ENCODE data around the gene LRFN5. TPM values are rescaled to one million over a fixed set of nuclear protein-coding genes. Genes with fewer than 3 reads are reported as not detected.

The LRFN5 gene
- polyA plus RNA-seq, 3 donors = not detected

- TF ChIP-seq CTCF (IDR thresholded peaks at IDR 0.05) = no peak
- H3K9me3 Mint-ChIP-seq = peaks cover 0 to 1% (median 0%) of the 10 kb centered on the region in 7 donors
- H3K9ac ChIP-seq (ENCODE audit: insufficient read depth, low read length, poor library complexity, severe bottlenecking) = no peak overlapping the region
- H4K20me1 ChIP-seq (ENCODE audit: insufficient read depth, low read length) = no peaks in the 10 kb centered on the region
- no peak overlapping the region for H3K27ac ChIP-seq (ENCODE audit: low read depth in 1 of 2, low read length in 2 of 2)
- no peak for DNase-seq
- intact Hi-C loops (cut with micrococcal nuclease) = no loop called here
- no CpG with 5 or more reads among the region's 2 CpGs for WGBS (ENCODE audit: insufficient coverage)
- no peak overlapping the region for H3K27ac Mint-ChIP-seq
- H2AFZ ChIP-seq (ENCODE audit: insufficient read depth, low read depth, low read length, poor library complexity, severe bottlenecking) = no peak overlapping the region
- no peaks in the 10 kb centered on the region for H3K27me3 Mint-ChIP-seq (ENCODE audit: low read depth in 3 of 3)
- H3K27me3 ChIP-seq (ENCODE audit: control insufficient read depth in 2 of 2, insufficient read depth in 2 of 2, low read length in 2 of 2) = no peaks in the 10 kb centered on the region
- H3K4me1 Mint-ChIP-seq = no peaks in the 10 kb centered on the region
- no peak overlapping the region for H3K4me2 ChIP-seq (replicated peaks; ENCODE audit: extremely low read depth, low read length, poor library complexity, severe bottlenecking)
- H3K4me3 ChIP-seq (replicated peaks in 1 of 3; ENCODE audit: low read depth in 2 of 3, low read length in 3 of 3) = no peak overlapping the region
- H3K36me3 Mint-ChIP-seq = no peaks in the 10 kb centered on the region
- H3K4me1 ChIP-seq (ENCODE audit: control insufficient read depth in 1 of 2, insufficient read depth in 2 of 2, low read length in 2 of 2) = no peaks in the 10 kb centered on the region
- no peak overlapping the region for H3K4me3 Mint-ChIP-seq
- H3K9me3 ChIP-seq (replicated peaks in 1 of 2; ENCODE audit: control insufficient read depth in 1 of 2, insufficient read depth in 1 of 2, low read length in 2 of 2) = no peaks in the 10 kb centered on the region
- no peaks in the 10 kb centered on the region for H3K79me2 ChIP-seq (ENCODE audit: insufficient read depth, low read length)
- H3K36me3 ChIP-seq (replicated peaks in 1 of 2; ENCODE audit: control insufficient read depth in 1 of 2, insufficient read depth in 2 of 2, low read length in 2 of 2) = no peaks in the 10 kb centered on the region
These were observed 36.1 kb downstream of the LRFN5 start for GRCh38 chr14:41642789-41643188.

GRCh38 chr14:41644606-41645005, 37.9 kb downstream of the LRFN5 start:
- Histone ChIP-seq H3K9ac (ENCODE audit: insufficient read depth, low read length, poor library complexity, severe bottlenecking) (no peak overlapping the region), H3K79me2 (ENCODE audit: insufficient read depth, low read length) (no peaks in the 10 kb centered on the region), H3K4me1 (ENCODE audit: control insufficient read depth in 1 of 2, insufficient read depth in 2 of 2, low read length in 2 of 2) (no peaks in the 10 kb centered on the region), H3K27me3 (ENCODE audit: control insufficient read depth in 2 of 2, insufficient read depth in 2 of 2, low read length in 2 of 2) (no peaks in the 10 kb centered on the region), H3K27ac (ENCODE audit: low read depth in 1 of 2, low read length in 2 of 2) (no peak overlapping the region), H3K4me2 (replicated peaks; ENCODE audit: extremely low read depth, low read length, poor library complexity, severe bottlenecking) (no peak overlapping the region), H3K36me3 (replicated peaks in 1 of 2; ENCODE audit: control insufficient read depth in 1 of 2, insufficient read depth in 2 of 2, low read length in 2 of 2) (no peaks in the 10 kb centered on the region), H3K4me3 (replicated peaks in 1 of 3; ENCODE audit: low read depth in 2 of 3, low read length in 3 of 3) (no peak overlapping the region), H2AFZ (ENCODE audit: insufficient read depth, low read depth, low read length, poor library complexity, severe bottlenecking) (no peak overlapping the region), H4K20me1 (ENCODE audit: insufficient read depth, low read length) (no peaks in the 10 kb centered on the region), H3K9me3 (replicated peaks in 1 of 2; ENCODE audit: control insufficient read depth in 1 of 2, insufficient read depth in 1 of 2, low read length in 2 of 2) (no peaks in the 10 kb centered on the region)
- no CpG with 5 or more reads among the region's 1 CpG for WGBS (ENCODE audit: insufficient coverage)
- Mint-ChIP-seq H3K36me3 (no peaks in the 10 kb centered on the region), H3K27me3 (ENCODE audit: low read depth in 3 of 3) (no peaks in the 10 kb centered on the region), H3K27ac (no peak overlapping the region), H3K4me1 (no peaks in the 10 kb centered on the region), H3K4me3 (no peak overlapping the region), H3K9me3 (peaks cover 0 to 1% (median 0%) of the 10 kb centered on the region in 7 donors)
- no peak for DNase-seq
- TF ChIP-seq CTCF (IDR thresholded peaks at IDR 0.05) = no peak
- intact Hi-C loops (cut with micrococcal nuclease) = no loop called here
